Activated CD8-positive, alpha-beta T cell treated with anti-CD3 and anti-CD28 coated beads for 36 hours (primary cell): ENCODE results near the gene ZNF205. TPM values are rescaled to one million over a fixed set of nuclear protein-coding genes. Genes with fewer than 3 reads are reported as not detected.

Experiments used
- ATAC-seq: fragments of 200-7000 bp; cut with Tn5 transposase; one replicate; pipeline ENCODE4 v1.10.0; 2021; ENCODE audit warnings: mild to moderate bottlenecking, moderate library complexity
- CTCF ChIA-PET: fragments of 350-600 bp; sonication (Branson Sonifier 250); formaldehyde crosslinking; loops from one replicate; lab custom pipeline; 2021; ENCODE audit warnings: antibody characterized with exemption; lab: Charles Lee
- POLR2A ChIA-PET: fragments of 350-600 bp; sonication (Branson Sonifier 250); formaldehyde crosslinking; loops from one replicate; lab custom pipeline; 2021; ENCODE audit warnings: antibody characterized with exemption; lab: Charles Lee
- DNase-seq: peaks from one replicate; pipeline ENCODE4 v3.0.0-alpha.2; 2020
- H3K27ac Mint-ChIP-seq: one replicate; pipeline ENCODE4 v1.8.0; 2021; ENCODE audit warnings: mild to moderate bottlenecking, mixed read lengths
- H3K27me3 Mint-ChIP-seq: one replicate; pipeline ENCODE4 v1.8.0; 2021; ENCODE audit warnings: mixed read lengths
- H3K36me3 Mint-ChIP-seq: one replicate; pipeline ENCODE4 v1.8.0; 2021; ENCODE audit warnings: low read depth, mixed read lengths
- H3K4me1 Mint-ChIP-seq: one replicate; pipeline ENCODE4 v1.8.0; 2021; ENCODE audit warnings: low read depth, mixed read lengths
- H3K4me3 Mint-ChIP-seq: one replicate; pipeline ENCODE4 v1.8.0; 2021; ENCODE audit warnings: mild to moderate bottlenecking, moderate library complexity, mixed read lengths
- H3K9me3 Mint-ChIP-seq: one replicate; pipeline ENCODE4 v1.8.0; 2021; ENCODE audit warnings: mixed read lengths
- intact Hi-C: fragments of 100-400 bp; cut with micrococcal nuclease; formaldehyde crosslinking; loops from one replicate; pipeline ENCODE4 v1.10.0; 2022
- total RNA-seq, 2 experiments: library from RNA; stranded (reverse); gene quantifications; one replicate each; pipeline ENCODE4 v1.2.3, GENCODE V29; 2021
- TF ChIP-seq, protein P1 (sequence below): fragments of 200-600 bp; IDR thresholded peaks from one replicate; pipeline ENCODE4 v1.8.0; 2022; ENCODE audit warnings: antibody characterized with exemption, mild to moderate bottlenecking

Gene ZNF205
- total RNA-seq, 2 experiments from 2014 or later: not detected

DNA sequence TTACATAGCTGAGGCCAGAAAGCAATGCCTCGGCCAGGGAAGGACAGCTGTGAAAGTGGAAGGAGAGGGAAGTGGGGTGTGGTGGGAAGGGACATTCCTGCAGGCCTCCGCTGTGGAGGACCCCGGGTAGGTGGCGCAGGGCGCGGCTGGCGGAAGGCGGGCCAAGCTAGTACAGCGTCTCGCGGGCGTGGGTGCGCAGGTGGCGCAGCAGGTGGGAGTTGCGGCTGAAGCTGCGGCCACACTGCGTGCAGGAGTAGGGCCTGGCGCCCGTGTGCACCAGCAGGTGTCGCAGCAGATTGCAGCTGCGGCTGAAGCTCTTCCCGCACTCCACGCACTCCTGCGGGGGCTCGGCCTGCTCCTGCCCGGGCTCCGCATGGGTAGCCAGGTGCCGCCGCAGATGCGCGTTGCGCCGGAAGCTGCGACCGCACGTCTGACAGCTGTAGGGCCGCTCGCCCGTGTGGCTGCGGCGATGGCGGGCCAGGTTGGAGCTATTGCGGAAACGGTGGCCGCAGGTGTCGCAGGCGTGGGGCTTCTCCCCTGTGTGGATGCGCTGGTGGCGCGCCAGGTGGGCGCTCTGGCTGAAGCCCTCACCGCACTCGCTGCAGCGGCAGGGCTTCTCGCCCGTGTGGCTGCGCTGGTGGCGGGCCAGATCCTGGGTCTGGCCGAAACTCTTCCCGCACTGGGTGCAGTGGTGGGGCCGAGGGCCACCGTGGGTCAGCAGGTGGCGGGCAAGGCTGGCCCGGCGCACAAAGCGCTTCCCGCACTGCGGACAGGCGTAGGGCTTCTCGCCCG, 23.3 kb upstream of the ZNF205 start:
- Mint-ChIP-seq H3K4me3 (no peak overlapping the region), H3K4me1 (peaks cover 26% of the 10 kb centered on the region), H3K36me3 (no peaks in the 10 kb centered on the region), H3K27ac (no peak overlapping the region), H3K27me3 (no peaks in the 10 kb centered on the region), H3K9me3 (no peaks in the 10 kb centered on the region)
- TF ChIP-seq, protein P1, sequence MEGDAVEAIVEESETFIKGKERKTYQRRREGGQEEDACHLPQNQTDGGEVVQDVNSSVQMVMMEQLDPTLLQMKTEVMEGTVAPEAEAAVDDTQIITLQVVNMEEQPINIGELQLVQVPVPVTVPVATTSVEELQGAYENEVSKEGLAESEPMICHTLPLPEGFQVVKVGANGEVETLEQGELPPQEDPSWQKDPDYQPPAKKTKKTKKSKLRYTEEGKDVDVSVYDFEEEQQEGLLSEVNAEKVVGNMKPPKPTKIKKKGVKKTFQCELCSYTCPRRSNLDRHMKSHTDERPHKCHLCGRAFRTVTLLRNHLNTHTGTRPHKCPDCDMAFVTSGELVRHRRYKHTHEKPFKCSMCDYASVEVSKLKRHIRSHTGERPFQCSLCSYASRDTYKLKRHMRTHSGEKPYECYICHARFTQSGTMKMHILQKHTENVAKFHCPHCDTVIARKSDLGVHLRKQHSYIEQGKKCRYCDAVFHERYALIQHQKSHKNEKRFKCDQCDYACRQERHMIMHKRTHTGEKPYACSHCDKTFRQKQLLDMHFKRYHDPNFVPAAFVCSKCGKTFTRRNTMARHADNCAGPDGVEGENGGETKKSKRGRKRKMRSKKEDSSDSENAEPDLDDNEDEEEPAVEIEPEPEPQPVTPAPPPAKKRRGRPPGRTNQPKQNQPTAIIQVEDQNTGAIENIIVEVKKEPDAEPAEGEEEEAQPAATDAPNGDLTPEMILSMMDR: no peak
- ChIA-PET POLR2A (interaction anchor here (1.2 to 2.9 kb wide), 3 partner anchors 9 to 41 kb away, joined by 3 to 12 read pairs (median 3); no protein-coding TSS in a partner anchor), CTCF (interaction anchor here (0.8 to 1.2 kb wide), 3 partner anchors 10 to 41 kb away, joined by 3 to 7 read pairs (median 4); partner anchors contain the start of gene ZSCAN10)
- ATAC-seq: no peak
- DNase-seq: no peak
- intact Hi-C loops: no loop called here

DNA sequence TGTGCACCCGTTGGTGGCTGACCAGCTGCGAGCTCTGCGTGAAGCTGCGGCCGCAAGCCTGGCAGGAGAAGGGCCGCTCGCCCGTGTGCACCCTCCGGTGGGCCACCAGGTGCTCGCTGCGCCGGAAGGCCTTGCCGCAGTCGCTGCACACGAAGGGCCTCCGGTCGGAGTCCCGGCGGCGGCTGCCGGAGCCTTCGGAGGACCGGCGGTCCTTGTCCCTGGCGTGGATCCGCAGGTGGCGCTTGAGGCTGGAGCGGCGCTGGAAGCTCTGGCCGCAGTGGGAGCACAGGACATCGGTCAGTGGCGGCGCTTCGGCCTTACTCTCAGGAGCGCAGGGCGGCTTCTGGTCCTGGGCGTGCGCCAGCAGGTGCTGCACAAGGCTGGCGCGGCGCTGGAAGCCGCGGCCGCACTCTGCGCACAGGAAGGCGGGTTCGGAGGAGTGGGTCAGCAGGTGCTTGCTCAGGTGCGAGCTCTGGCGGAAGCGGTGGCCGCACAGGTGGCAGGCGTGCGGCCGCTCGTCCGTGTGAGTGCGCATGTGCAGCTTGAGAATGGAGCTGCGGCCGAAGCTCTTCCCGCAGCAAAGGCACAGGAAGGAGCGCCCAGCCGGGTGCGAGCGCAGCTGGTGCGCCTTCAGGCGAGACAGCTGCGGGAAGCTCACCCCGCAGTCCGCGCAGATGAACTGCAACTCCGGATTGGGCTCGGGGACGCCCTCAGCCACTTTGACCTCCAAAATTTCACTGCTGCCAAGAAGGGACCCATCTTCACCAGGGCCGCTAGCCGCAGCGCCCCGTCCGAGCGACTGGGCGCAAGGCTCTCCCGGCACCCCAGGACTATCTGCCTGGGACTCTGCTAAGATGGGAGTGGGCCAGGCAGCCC, 22.4 kb upstream of the ZNF205 start:
- no peak overlapping the region for H3K27ac Mint-ChIP-seq
- no peak for DNase-seq
- TF ChIP-seq, protein P1: no peak
- H3K9me3 Mint-ChIP-seq: no peaks in the 10 kb centered on the region
- CTCF ChIA-PET: interaction anchor here (0.9 to 1.2 kb wide), 3 partner anchors 9 to 40 kb away, joined by 3 read pairs; partner anchors contain the start of gene ZSCAN10
- intact Hi-C loops: loop anchor here (5.0 kb wide), 1 partner anchor 37 kb away; no protein-coding TSS in a partner anchor
- H3K27me3 Mint-ChIP-seq: no peaks in the 10 kb centered on the region
- H3K36me3 Mint-ChIP-seq: no peaks in the 10 kb centered on the region
- no peak for ATAC-seq
- H3K4me3 Mint-ChIP-seq: no peak overlapping the region
- H3K4me1 Mint-ChIP-seq: peaks cover 31% of the 10 kb centered on the region
- POLR2A ChIA-PET: interaction anchor here (1.2 to 1.3 kb wide), 3 partner anchors 9 to 14 kb away, joined by 3 to 4 read pairs (median 3); no protein-coding TSS in a partner anchor

DNA sequence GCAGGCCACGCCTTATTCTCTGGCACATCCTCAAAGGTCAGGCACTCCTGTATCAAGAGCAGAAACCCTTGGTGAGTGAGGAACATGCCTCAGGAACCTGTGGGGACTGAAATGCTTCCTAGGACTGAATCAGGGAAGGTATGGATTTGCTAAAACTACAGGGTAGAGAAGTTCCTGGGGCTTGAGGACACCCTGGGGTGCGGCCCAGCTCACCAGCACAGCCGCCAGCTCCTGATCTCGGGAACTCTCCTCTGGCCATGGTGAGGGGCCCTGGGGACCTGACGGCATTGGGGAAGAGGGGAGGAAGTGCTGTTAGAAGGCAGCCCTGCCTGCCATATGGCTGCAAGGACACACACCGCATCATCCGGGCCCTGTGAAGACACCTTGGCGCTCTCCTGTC, 20.8 kb upstream of the ZNF205 start:
- Mint-ChIP-seq H3K9me3 (no peaks in the 10 kb centered on the region), H3K4me3 (no peak overlapping the region), H3K27ac (no peak overlapping the region), H3K27me3 (no peaks in the 10 kb centered on the region), H3K36me3 (no peaks in the 10 kb centered on the region), H3K4me1 (peaks cover 36% of the 10 kb centered on the region)
- DNase-seq (no peak), ATAC-seq (no peak)
- intact Hi-C loops: loop anchor here (5.0 kb wide), 1 partner anchor 36 kb away; no protein-coding TSS in a partner anchor
- TF ChIP-seq, protein P1: no peak
- ChIA-PET CTCF (interaction anchor here (1.2 kb wide), 2 partner anchors 8 to 38 kb away, joined by 3 to 5 read pairs; no protein-coding TSS in a partner anchor), POLR2A (interaction anchor here (0.7 to 1.4 kb wide), 3 partner anchors 14 to 59 kb away, joined by 3 to 4 read pairs (median 3); no protein-coding TSS in a partner anchor)

DNA sequence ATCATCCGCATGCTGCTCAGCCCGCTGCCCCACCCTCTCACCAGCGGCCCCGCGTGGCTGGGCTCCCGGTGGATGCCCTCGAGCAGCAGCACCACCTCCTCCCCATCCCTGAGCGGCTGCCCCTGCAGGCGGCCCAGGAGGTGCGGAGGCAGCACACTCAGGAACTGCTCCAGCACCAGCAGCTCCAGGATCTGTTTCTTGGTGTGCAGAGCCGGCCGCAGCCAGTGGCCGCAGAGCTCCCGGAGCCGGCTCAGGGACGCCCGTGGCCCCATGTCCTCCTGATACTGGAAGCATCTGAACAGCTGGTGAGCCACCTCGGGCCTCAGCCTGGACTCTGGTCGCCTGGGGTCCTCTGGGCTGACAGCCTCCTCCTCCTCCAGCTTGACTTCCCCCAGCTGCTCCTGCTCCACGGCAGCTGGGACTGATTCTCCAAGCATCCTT, 19.9 kb upstream of the ZNF205 start:
- no peaks in the 10 kb centered on the region for H3K36me3 Mint-ChIP-seq
- no peak overlapping the region for H3K27ac Mint-ChIP-seq
- TF ChIP-seq, protein P1: no peak
- no peak overlapping the region for H3K4me3 Mint-ChIP-seq
- no peaks in the 10 kb centered on the region for H3K27me3 Mint-ChIP-seq
- H3K4me1 Mint-ChIP-seq: peaks cover 35% of the 10 kb centered on the region
- DNase-seq: no peak
- ChIA-PET CTCF (interaction anchor here (1.3 to 23.9 kb wide), 3 partner anchors 34 to 64 kb away, joined by 3 to 376 read pairs (median 12); partner anchors contain the start of gene ZNF213), POLR2A (interaction anchor here (0.9 kb wide), 1 partner anchor 16 kb away, joined by 3 read pairs; no protein-coding TSS in a partner anchor)
- intact Hi-C loops: loop anchor here (5.0 kb wide), 1 partner anchor 35 kb away; no protein-coding TSS in a partner anchor
- H3K9me3 Mint-ChIP-seq: no peaks in the 10 kb centered on the region
- no peak for ATAC-seq
